HEK293 (cell line): ENCODE results near the gene RNASET2.
A peak's percentile ranks its signal among the peaks of the same experiment; 100 is the strongest.

Source experiments
- CTCF ChIA-PET: fragments of 350-600 bp; formaldehyde crosslinking; extraction: SDS; loops from one replicate; lab custom pipeline; 2021; ENCODE audit warnings: antibody characterized with exemption; lab: Yijun Ruan, JAX
- POLR2A ChIA-PET: fragments of 300-600 bp; formaldehyde crosslinking; extraction: SDS; loops from one replicate; lab custom pipeline; 2020; ENCODE audit warnings: antibody characterized with exemption, inconsistent platforms; lab: Yijun Ruan, JAX
- H3K27ac ChIP-seq: fragments of 200-500 bp; sonication (Bioruptor generic); 2 replicates; pipeline ENCODE4 v1.5.1; 2014; ENCODE audit warnings: low read depth, low read length, control low read depth, inconsistent platforms; ENCODE audit errors: extremely low read depth
- H3K36me3 ChIP-seq, 2 experiments: fragments of 200-500 bp in 1 of 2; sonication (Bioruptor generic) in 1 of 2; 1 replicate in 1 of 2; 2 replicates in 1 of 2; pipeline ENCODE4 v1.5.1; 2014 to 2017; ENCODE audit warnings: inconsistent platforms in 2 of 2, low read length in 2 of 2; ENCODE audit not compliant: control insufficient read depth in 2 of 2, insufficient read depth in 1 of 2
- H3K4me1 ChIP-seq: fragments of 200-500 bp; sonication (Bioruptor generic); 2 replicates; pipeline ENCODE4 v1.5.1; 2014; ENCODE audit warnings: mild to moderate bottlenecking, low read length, inconsistent platforms; ENCODE audit not compliant: control insufficient read depth, insufficient read depth
- H3K4me3 ChIP-seq: 2 replicates; pipeline ENCODE4 v1.5.1; 2011; ENCODE audit warnings: low read depth, mild to moderate bottlenecking, control low read depth, low read length, moderate library complexity
- H3K9me3 ChIP-seq: fragments of 200-500 bp; sonication (Bioruptor generic); 2 replicates; pipeline ENCODE4 v1.5.1; 2014; ENCODE audit warnings: low read depth, low read length, inconsistent platforms; ENCODE audit not compliant: control insufficient read depth, insufficient read depth
- GFI1B ChIP-seq: fragments of 450-650 bp; formaldehyde crosslinking; IDR thresholded peaks from 2 replicates; pipeline ENCODE4 v1.5.1; 2016; ENCODE audit warnings: missing biosample characterization, missing genetic modification characterization
- KLF16 ChIP-seq: fragments of 450-650 bp; formaldehyde crosslinking; IDR thresholded peaks from 2 replicates; pipeline ENCODE4 v1.5.1; 2017; ENCODE audit warnings: missing biosample characterization, missing genetic modification characterization
- MZF1 ChIP-seq: fragments of 450-650 bp; formaldehyde crosslinking; IDR thresholded peaks from 2 replicates; pipeline ENCODE4 v1.5.1; 2017; ENCODE audit warnings: missing biosample characterization, missing genetic modification characterization, borderline replicate concordance
- SETDB1 ChIP-seq: IDR thresholded peaks from one replicate; pipeline ENCODE4 v1.6.1; 2017; ENCODE audit warnings: mild to moderate bottlenecking, low read length, moderate library complexity, mixed read lengths; ENCODE audit not compliant: insufficient read length
- ZBTB11 ChIP-seq: fragments of 450-650 bp; formaldehyde crosslinking; conservative IDR thresholded peaks from 2 replicates; pipeline ENCODE4 v1.5.1; 2016; ENCODE audit warnings: low read depth, missing biosample characterization, missing genetic modification characterization
- ZBTB44 ChIP-seq: fragments of 450-650 bp; IDR thresholded peaks from 2 replicates; pipeline ENCODE4 v1.5.1; 2018; ENCODE audit warnings: missing biosample characterization, mild to moderate bottlenecking, missing genetic modification characterization
- ZEB2 ChIP-seq: fragments of 450-650 bp; formaldehyde crosslinking; IDR thresholded peaks from 2 replicates; pipeline ENCODE4 v1.5.1; 2016; ENCODE audit warnings: missing biosample characterization, missing genetic modification characterization
- ZNF366 ChIP-seq: fragments of 450-650 bp; formaldehyde crosslinking; conservative IDR thresholded peaks from 2 replicates; pipeline ENCODE4 v1.5.1; 2016; ENCODE audit warnings: missing biosample characterization, missing genetic modification characterization
- ZNF391 ChIP-seq: fragments of 450-650 bp; formaldehyde crosslinking; IDR thresholded peaks from 2 replicates; pipeline ENCODE4 v1.5.1; 2016; ENCODE audit warnings: low read depth, missing biosample characterization, missing genetic modification characterization, borderline replicate concordance
- ZNF426 ChIP-seq: fragments of 450-650 bp; formaldehyde crosslinking; IDR thresholded peaks from 2 replicates; pipeline ENCODE4 v1.5.1; 2017; ENCODE audit warnings: missing biosample characterization, missing genetic modification characterization, mild to moderate bottlenecking, inconsistent platforms, moderate library complexity
- ZNF501 ChIP-seq: fragments of 450-650 bp; formaldehyde crosslinking; IDR thresholded peaks from 2 replicates; pipeline ENCODE4 v1.5.1; 2016; ENCODE audit warnings: missing biosample characterization, missing genetic modification characterization
- ZNF510 ChIP-seq: fragments of 450-650 bp; formaldehyde crosslinking; IDR thresholded peaks from 2 replicates; pipeline ENCODE4 v1.5.1; 2018; ENCODE audit warnings: mild to moderate bottlenecking, missing genetic modification characterization, missing biosample characterization; ENCODE audit not compliant: insufficient replicate concordance
- ZNF513 ChIP-seq: fragments of 450-650 bp; IDR thresholded peaks from 2 replicates; pipeline ENCODE4 v1.5.1; 2018; ENCODE audit warnings: missing biosample characterization, missing genetic modification characterization
- ZNF558 ChIP-seq: fragments of 450-650 bp; formaldehyde crosslinking; IDR thresholded peaks from 2 replicates; pipeline ENCODE4 v1.5.1; 2016; ENCODE audit warnings: missing biosample characterization, missing genetic modification characterization
- ZNF561 ChIP-seq: fragments of 450-650 bp; IDR thresholded peaks from 2 replicates; pipeline ENCODE4 v1.5.1; 2018; ENCODE audit warnings: missing biosample characterization, missing genetic modification characterization, borderline replicate concordance
- ZNF658 ChIP-seq: fragments of 450-650 bp; formaldehyde crosslinking; IDR thresholded peaks from 2 replicates; pipeline ENCODE4; 2016; ENCODE audit warnings: missing biosample characterization, missing genetic modification characterization
- TF ChIP-seq, protein P1 (sequence below): fragments of 450-650 bp; formaldehyde crosslinking; IDR thresholded peaks from 2 replicates; pipeline ENCODE4 v1.5.1; 2016; ENCODE audit warnings: missing biosample characterization, missing genetic modification characterization
- TF ChIP-seq, protein P2 (sequence below): fragments of 450-650 bp; formaldehyde crosslinking; IDR thresholded peaks from 2 replicates; pipeline ENCODE4 v1.5.1; 2016; ENCODE audit warnings: missing biosample characterization, missing genetic modification characterization

Gene RNASET2

DNA sequence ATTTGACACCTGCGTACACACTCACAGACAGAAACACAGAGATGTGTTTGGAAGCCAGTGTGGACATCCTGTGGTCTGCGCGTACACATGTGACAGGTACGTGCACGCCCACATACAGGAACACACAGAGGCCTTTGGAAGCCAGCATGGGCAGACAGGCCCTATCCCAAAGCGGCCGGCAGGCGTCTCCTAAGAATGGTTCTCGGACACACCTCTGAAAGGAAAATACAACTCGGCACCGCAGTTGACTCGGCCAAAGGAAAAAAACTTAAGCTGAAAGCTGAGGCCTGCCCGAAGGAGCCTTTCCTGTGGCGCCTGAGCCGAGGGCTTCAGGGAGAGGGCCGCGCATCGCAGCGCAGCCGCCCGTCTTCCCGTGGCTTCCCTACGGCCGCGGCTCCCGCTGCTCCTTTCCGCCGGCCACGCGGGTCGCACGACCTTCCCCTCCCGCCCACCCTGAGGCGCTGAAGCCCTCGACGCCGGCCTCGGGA, 41.5 kb upstream of the RNASET2 start (continued):
- TF ChIP-seq SETDB1 (no peak), ZNF501 (no peak), ZBTB44 (tag by site-specific recombination) (no peak)
- TF ChIP-seq, protein P1, sequence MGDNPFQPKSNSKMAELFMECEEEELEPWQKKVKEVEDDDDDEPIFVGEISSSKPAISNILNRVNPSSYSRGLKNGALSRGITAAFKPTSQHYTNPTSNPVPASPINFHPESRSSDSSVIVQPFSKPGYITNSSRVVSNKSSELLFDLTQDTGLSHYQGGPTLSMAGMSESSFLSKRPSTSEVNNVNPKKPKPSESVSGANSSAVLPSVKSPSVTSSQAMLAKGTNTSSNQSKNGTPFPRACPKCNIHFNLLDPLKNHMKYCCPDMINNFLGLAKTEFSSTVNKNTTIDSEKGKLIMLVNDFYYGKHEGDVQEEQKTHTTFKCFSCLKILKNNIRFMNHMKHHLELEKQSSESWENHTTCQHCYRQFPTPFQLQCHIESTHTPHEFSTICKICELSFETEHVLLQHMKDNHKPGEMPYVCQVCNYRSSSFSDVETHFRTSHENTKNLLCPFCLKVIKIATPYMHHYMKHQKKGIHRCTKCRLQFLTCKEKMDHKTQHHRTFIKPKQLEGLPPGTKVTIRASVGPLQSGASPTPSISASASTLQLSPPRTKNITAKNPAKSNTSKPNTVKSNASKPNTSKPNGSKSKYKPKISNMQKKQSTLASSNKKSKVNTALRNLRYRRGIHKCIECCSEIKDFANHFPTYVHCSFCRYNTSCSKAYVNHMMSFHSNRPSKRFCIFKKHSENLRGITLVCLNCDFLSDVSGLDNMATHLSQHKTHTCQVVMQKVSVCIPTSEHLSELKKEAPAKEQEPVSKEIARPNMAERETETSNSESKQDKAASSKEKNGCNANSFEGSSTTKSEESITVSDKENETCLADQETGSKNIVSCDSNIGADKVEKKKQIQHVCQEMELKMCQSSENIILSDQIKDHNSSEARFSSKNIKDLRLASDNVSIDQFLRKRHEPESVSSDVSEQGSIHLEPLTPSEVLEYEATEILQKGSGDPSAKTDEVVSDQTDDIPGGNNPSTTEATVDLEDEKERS (tag by site-specific recombination): no peak

GRCh38 chr6:166997348-166997747, 41.0 kb upstream of the RNASET2 start:
- Histone ChIP-seq H3K27ac (no peak overlapping the region), H3K4me1 (peaks cover 5% of the 10 kb centered on the region), H3K9me3 (no peaks in the 10 kb centered on the region), H3K4me3 (peak overlapping the region; percentile 98; the same call in 1 of the 2 replicates), H3K36me3 (peaks cover 4 to 57% of the 10 kb centered on the region in 2 experiments; a peak in 2 of 3 replicates)
- no peak for TF ChIP-seq ZEB2
- no peak for TF ChIP-seq ZBTB11 (tag by site-specific recombination)
- no peak for TF ChIP-seq KLF16 (tag by site-specific recombination)
- TF ChIP-seq ZNF561: no peak
- no peak for TF ChIP-seq ZNF658 (tag by site-specific recombination)
- no peak for TF ChIP-seq ZNF426
- no peak for TF ChIP-seq ZNF510 (tag by site-specific recombination)
- no peak for TF ChIP-seq MZF1 (tag by site-specific recombination)
- TF ChIP-seq, protein P2, sequence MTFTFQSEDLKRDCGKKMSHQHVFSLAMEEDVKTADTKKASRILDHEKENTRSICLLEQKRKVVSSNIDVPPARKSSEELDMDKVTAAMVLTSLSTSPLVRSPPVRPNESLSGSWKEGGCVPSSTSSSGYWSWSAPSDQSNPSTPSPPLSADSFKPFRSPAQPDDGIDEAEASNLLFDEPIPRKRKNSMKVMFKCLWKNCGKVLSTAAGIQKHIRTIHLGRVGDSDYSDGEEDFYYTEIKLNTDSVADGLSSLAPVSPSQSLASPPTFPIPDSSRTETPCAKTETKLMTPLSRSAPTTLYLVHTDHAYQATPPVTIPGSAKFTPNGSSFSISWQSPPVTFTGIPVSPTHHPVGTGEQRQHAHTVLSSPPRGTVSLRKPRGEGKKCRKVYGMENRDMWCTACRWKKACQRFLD (tag by site-specific recombination): no peak
- TF ChIP-seq ZNF558 (tag by site-specific recombination): no peak
- TF ChIP-seq ZNF366 (tag by site-specific recombination): no peak
- TF ChIP-seq ZNF391 (tag by site-specific recombination): no peak
- TF ChIP-seq ZNF513 (tag by site-specific recombination): no peak
- no peak for TF ChIP-seq GFI1B (tag by site-specific recombination)
- CTCF ChIA-PET: interaction anchor here (0.9 kb wide), 1 partner anchor 23 kb away, joined by 3 read pairs; no protein-coding TSS in a partner anchor
- POLR2A ChIA-PET: no interaction called here
